Stimulated activated CD8-positive, alpha-beta memory T cell treated with anti-CD3 and anti-CD28 coated beads, Interleukin-15, amount 100 ng/mL, for 24 hours (primary cell): ENCODE measurements around the gene LIPK.
"Not testable (repeated sequence)": the region's sequence is repeated elsewhere in the genome, so short reads cannot be mapped to it uniquely, and the experiment has no call there.

Experiments
- DNase-seq: peaks from one replicate; pipeline ENCODE4 v3.0.0-alpha.2; 2020; ENCODE audit warnings: low read depth

Gene LIPK

GRCh38 chr10:88721392-88721791 lies 15.3 kb downstream of the LIPK start:
- DNase-seq: no peak

GRCh38 chr10:88725798-88726197 lies 19.7 kb downstream of the LIPK start:
- DNase-seq: no peak

- no peak for DNase-seq
Measured at GRCh38 chr10:88728107-88728763, 22.2 kb downstream of the LIPK start.

- DNase-seq: no peak
Measured at GRCh38 chr10:88730864-88731263, 24.8 kb downstream of the LIPK start.

GRCh38 chr10:88731296-88731695 lies 25.2 kb downstream of the LIPK start:
- DNase-seq: no peak

- no peak for DNase-seq
Measured at GRCh38 chr10:88733215-88733614, 27.2 kb downstream of the LIPK start.

- DNase-seq: no peak
Measured at GRCh38 chr10:88735661-88736060, 29.6 kb downstream of the LIPK start.

- DNase-seq: not testable (repeated sequence)
Measured at GRCh38 chr10:88741921-88742320, 35.9 kb downstream of the LIPK start.

- DNase-seq: no peak
Measured at GRCh38 chr10:88742448-88742847, 36.4 kb downstream of the LIPK start.

GRCh38 chr10:88744002-88744401 lies 38.0 kb downstream of the LIPK start:
- DNase-seq: no peak

- DNase-seq: no peak
Measured at GRCh38 chr10:88745633-88746032, 39.6 kb downstream of the LIPK start.

GRCh38 chr10:88754287-88754686 lies 48.2 kb downstream of the LIPK start:
- DNase-seq: no peak

- DNase-seq: no peak
Measured at GRCh38 chr10:88755753-88756152, 49.7 kb downstream of the LIPK start.

GRCh38 chr10:88756660-88757059 lies 50.6 kb downstream of the LIPK start:
- DNase-seq: no peak

- DNase-seq: no peak
Measured at GRCh38 chr10:88759366-88760101, 53.5 kb downstream of the LIPK start, which contains the start of gene LIPN. TSS of gene LIPN (plus strand) at chr10:88760020. CDS start at chr10:88761406, 1,386 bp downstream.

GRCh38 chr10:88762906-88763305 lies 56.9 kb downstream of the LIPK start:
- DNase-seq: no peak

- no peak for DNase-seq
Measured at GRCh38 chr10:88763441-88763840, 57.4 kb downstream of the LIPK start.

- no peak for DNase-seq
Measured at GRCh38 chr10:88764110-88764509, 58.1 kb downstream of the LIPK start.

GRCh38 chr10:88765816-88766215 lies 59.8 kb downstream of the LIPK start:
- DNase-seq: no peak

GRCh38 chr10:88769384-88769783 lies 63.3 kb downstream of the LIPK start:
- no peak for DNase-seq

- no peak for DNase-seq
Measured at GRCh38 chr10:88781206-88781605, 75.2 kb downstream of the LIPK start.

GRCh38 chr10:88782222-88782621 lies 76.2 kb downstream of the LIPK start:
- no peak for DNase-seq

GRCh38 chr10:88783724-88784123 lies 77.7 kb downstream of the LIPK start:
- no peak for DNase-seq
